Measurements from ENCODE around the gene TBC1D22A. TPM values are rescaled to one million over a fixed set of nuclear protein-coding genes. Genes with fewer than 3 reads are reported as not detected.
"Not testable (repeated sequence)": the region's sequence is repeated elsewhere in the genome, so short reads cannot be mapped to it uniquely, and the experiment has no call there.

The TBC1D22A gene
- total and polyA plus RNA-seq, 10 of the 15 experiments (the other 5 are each of a cell fraction or from before 2014, with no cell fraction given): 0.63 to 44.7 (median 27.4) TPM

DNA sequence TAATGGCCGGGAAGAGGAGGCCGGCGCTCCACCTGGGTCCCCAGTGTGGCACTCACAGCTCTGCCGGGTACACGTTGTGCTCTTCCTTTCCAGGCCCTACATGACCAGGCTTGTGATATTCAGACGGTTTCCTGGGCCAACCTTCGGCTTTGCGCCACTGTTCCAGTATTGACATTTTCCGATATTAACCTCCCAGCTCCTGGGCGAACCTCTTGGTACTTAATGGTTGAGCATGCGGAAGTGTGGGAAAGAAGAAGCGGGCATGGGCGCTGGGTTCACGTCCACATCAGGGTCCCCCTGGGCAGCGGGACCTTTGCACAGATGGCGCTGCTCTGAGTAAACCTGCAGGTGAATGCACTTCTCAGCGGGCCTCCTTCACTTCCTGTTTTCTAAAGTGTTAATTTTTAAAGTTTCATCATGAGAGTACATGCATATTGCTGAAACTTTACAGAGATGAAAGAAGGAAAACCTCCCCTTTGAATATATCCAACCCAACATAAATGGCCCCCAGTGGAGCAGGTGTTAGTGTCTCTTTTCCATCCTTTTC, 286.7 kb downstream of the TBC1D22A start:
- 0 out of 2 replicates have a peak overlapping the region, but pooled peaks have one; percentile 37 for H3K27ac ChIP-seq (ENCODE audit: control insufficient read depth, insufficient read depth)
- POLR2A ChIA-PET: no interaction called here
- H3K9me3 ChIP-seq (replicated peaks; ENCODE audit: control insufficient read depth, insufficient read depth, low read length): no peaks in the 10 kb centered on the region
- in situ Hi-C loops (cut with MboI) (no loop called here), intact Hi-C loops (cut with micrococcal nuclease; ENCODE audit: unreplicated experiment) (no loop called here)
- RAD21 ChIA-PET (ENCODE audit: unreplicated experiment): no interaction called here
- CTCF ChIA-PET: interaction anchor here (0.7 kb wide), 1 partner anchor 20 kb away, joined by 3 read pairs; no protein-coding TSS in a partner anchor
- H3K79me2 ChIP-seq (ENCODE audit: control insufficient read depth, insufficient read depth, low read length): no peaks in the 10 kb centered on the region
- FAIRE-seq: no peak
- no TSS peak for BruUV-seq (replicated peaks)
- no peak overlapping the region for H2AFZ ChIP-seq (ENCODE audit: control insufficient read depth, low read depth, low read length)
- peaks cover 15% of the 10 kb centered on the region for H3K4me1 ChIP-seq (ENCODE audit: control insufficient read depth, insufficient read depth, low read length)
- peaks cover 0 to 2% of the 10 kb centered on the region in 2 experiments; a peak in 3 of 4 replicates for H3K36me3 ChIP-seq (ENCODE audit: control insufficient read depth in 2 of 2, insufficient read depth in 2 of 2, low read length in 1 of 2)
- SMC1A ChIA-PET (ENCODE audit: uncharacterized antibody, unreplicated experiment): no interaction called here
- H3K4me2 ChIP-seq (ENCODE audit: control insufficient read depth, insufficient read depth): no peak overlapping the region
- H4K20me1 ChIP-seq (ENCODE audit: control insufficient read depth, insufficient read depth): no peaks in the 10 kb centered on the region
- DNase-seq (ENCODE audit: low read depth, low spot score): no peak
- ATAC-seq: no peak
- no peaks in the 10 kb centered on the region for H3K27me3 ChIP-seq (replicated peaks in 1 of 2; ENCODE audit: control insufficient read depth in 2 of 2, insufficient read depth in 2 of 2, low read length in 1 of 2)
- 76% methylated on average over 17 of the region's 17 CpGs for WGBS (ENCODE audit: insufficient coverage, insufficient replicate concordance, low lambda C conversion rate, missing lambda C conversion rate)
- no peak for TF ChIP-seq SREBF2 (IDR thresholded peaks at IDR 0.05; ENCODE audit: low read length)
- TF ChIP-seq SPI1 (IDR thresholded peaks at IDR 0.05; ENCODE audit: borderline replicate concordance, insufficient read depth, low read depth, low read length): peak; percentile 78
- no peak for TF ChIP-seq CBX5 (IDR thresholded peaks at IDR 0.05; ENCODE audit: low read depth)
- TF ChIP-seq, protein P1, sequence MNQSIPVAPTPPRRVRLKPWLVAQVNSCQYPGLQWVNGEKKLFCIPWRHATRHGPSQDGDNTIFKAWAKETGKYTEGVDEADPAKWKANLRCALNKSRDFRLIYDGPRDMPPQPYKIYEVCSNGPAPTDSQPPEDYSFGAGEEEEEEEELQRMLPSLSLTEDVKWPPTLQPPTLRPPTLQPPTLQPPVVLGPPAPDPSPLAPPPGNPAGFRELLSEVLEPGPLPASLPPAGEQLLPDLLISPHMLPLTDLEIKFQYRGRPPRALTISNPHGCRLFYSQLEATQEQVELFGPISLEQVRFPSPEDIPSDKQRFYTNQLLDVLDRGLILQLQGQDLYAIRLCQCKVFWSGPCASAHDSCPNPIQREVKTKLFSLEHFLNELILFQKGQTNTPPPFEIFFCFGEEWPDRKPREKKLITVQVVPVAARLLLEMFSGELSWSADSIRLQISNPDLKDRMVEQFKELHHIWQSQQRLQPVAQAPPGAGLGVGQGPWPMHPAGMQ (IDR thresholded peaks at IDR 0.05; ENCODE audit: borderline replicate concordance): no peak
- TF ChIP-seq PAX5 (IDR thresholded peaks at IDR 0.05; ENCODE audit: borderline replicate concordance, low read depth, low read length): no peak
- no peak for TF ChIP-seq STAT3 (IDR thresholded peaks at IDR 0.05; ENCODE audit: low read depth, low read length)
- no peak for TF ChIP-seq CHD4 (IDR thresholded peaks at IDR 0.05)
- TF ChIP-seq PML (IDR thresholded peaks at IDR 0.05; ENCODE audit: low read length): no peak
- no peak overlapping the region for H3K4me3 ChIP-seq
- no peak overlapping the region for H3K9ac ChIP-seq (ENCODE audit: control insufficient read depth, insufficient read depth, low read length)

- FAIRE-seq; H3K36me3 ChIP-seq (ENCODE audit: control insufficient read depth in 2 of 2, insufficient read depth in 2 of 2, low read length in 1 of 2); CTCF ChIA-PET; H3K9ac ChIP-seq (ENCODE audit: control insufficient read depth, insufficient read depth, low read length); H3K4me3 ChIP-seq; intact Hi-C loops (cut with micrococcal nuclease; ENCODE audit: unreplicated experiment); RAD21 ChIA-PET (ENCODE audit: unreplicated experiment); ATAC-seq; H3K9me3 ChIP-seq (replicated peaks; ENCODE audit: control insufficient read depth, insufficient read depth, low read length); H4K20me1 ChIP-seq (ENCODE audit: control insufficient read depth, insufficient read depth); H3K27me3 ChIP-seq (replicated peaks in 1 of 2; ENCODE audit: control insufficient read depth in 2 of 2, insufficient read depth in 2 of 2, low read length in 1 of 2); H3K27ac ChIP-seq (ENCODE audit: control insufficient read depth, insufficient read depth); DNase-seq (ENCODE audit: low read depth, low spot score); BruUV-seq (replicated peaks); H3K4me2 ChIP-seq (ENCODE audit: control insufficient read depth, insufficient read depth); POLR2A ChIA-PET; SMC1A ChIA-PET (ENCODE audit: uncharacterized antibody, unreplicated experiment); H2AFZ ChIP-seq (ENCODE audit: control insufficient read depth, low read depth, low read length); H3K79me2 ChIP-seq (ENCODE audit: control insufficient read depth, insufficient read depth, low read length); in situ Hi-C loops (cut with MboI): not testable (repeated sequence)
- peaks cover 15% of the 10 kb centered on the region for H3K4me1 ChIP-seq (ENCODE audit: control insufficient read depth, insufficient read depth, low read length)
- WGBS (ENCODE audit: insufficient coverage, insufficient replicate concordance, low lambda C conversion rate, missing lambda C conversion rate): 94% methylated on average over 17 of the region's 17 CpGs
Measured at GRCh38 chr22:47049736-47050400, 287.4 kb downstream of the TBC1D22A start.

Measured in GM12878 (cell line).